HG02571 (cell line): ENCODE data around the gene DCTPP1.
"Not testable (repeated sequence)": the region's sequence is repeated elsewhere in the genome, so short reads cannot be mapped to it uniquely, and the experiment has no call there.

Experiments used
- ATAC-seq: cut with Tn5 transposase; IDR thresholded peaks from one replicate; pipeline ENCODE4 v1.9.1; 2021; ENCODE audit warnings: mild to moderate bottlenecking, moderate library complexity; ENCODE audit not compliant: unreplicated experiment

DCTPP1 gene

DNA sequence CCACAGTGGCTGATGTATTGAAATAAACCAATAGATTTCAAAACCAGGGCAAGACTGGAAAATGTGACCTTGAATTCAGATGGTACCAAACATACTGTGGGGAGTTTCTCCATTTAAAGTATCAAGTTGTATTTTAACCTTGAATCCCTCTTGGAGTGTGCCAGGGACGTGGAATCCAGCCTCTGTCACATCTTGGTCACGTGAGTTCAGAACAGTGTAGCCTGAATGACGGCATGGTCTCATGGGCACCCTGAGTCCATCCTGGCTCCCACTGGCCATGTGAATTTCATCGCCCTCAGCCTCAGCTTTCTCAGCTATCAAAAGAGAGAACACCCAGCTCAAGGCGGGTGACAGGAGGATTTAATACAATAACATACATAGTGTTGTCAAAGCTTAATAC lies 15.7 kb downstream of the DCTPP1 start:
- no peak for ATAC-seq

DNA sequence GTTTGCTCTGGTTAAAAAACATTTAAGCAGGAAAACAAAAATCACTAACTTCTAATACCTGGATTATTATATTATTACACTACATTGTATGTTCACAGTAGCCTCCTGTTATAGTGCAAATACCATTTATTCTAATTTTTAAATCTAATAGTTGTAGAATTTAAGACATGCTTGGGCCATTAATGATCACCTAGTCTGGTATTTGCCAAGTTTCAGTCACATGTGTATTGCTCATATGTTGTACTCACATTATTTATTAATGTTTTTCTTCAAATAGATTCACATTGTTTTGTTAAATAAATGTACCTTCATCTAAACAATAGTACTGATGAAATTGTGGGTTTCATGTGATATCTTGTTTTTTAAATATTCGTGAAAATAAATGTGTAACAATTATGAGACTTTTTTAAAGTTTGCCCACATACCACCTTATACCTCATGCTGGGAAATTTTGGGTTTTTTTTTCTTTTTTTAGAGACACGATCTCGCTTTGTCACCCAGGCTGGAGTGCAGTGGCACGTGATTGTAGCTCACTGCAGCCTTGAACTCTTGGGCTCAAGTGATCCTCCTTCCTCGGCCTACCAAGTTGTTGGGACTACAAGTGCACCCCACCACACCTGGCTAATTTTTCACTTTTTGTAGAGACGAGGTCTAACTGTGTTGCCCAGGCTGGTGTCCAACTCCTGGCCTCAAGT lies 16.6 kb downstream of the DCTPP1 start:
- ATAC-seq: no peak

DNA sequence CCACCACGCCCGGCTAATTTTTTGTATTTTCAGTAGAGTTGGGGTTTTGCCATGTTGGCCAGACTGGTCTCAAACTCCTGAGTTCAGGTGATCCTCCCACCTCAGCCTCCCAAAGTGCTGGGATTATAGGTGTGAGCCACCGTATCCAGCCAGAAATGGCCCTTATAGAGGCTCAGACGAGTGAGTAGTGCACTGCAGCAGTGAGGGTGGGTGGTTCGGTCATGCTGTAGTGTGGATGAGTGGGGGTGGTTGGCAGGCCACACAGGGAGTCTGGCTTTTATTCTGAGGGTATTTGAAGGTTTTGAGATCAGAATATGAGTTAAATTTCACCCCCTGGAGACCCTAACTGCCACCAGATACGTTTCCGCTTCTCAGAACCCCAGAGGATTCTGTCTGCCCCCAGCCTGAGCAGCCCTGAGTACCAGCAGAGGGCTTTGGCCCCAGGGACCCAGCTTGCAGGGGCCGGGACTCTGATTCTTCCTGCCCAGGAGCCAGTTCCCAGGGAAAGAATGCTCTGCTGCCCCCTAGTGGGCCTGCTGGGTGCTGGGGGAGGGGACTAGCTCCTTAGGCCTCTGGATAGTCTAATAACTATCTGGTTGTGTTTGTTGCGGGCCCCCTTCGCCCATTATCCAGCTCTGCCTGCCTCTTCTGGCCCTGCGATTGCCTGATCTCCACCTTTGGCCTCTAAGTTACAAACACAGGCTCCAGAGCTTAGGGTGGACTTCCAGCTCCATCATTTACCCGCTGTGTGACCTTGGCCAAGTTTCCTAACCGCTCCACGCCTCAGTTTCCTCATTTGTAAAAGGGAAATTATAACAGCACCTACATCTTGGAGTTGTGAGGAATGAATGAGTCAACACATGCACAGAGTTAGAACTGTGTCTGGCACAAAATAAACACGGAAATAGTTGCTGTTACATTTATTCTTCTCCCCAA lies 20.4 kb downstream of the DCTPP1 start:
- ATAC-seq: peak; percentile 37

DNA sequence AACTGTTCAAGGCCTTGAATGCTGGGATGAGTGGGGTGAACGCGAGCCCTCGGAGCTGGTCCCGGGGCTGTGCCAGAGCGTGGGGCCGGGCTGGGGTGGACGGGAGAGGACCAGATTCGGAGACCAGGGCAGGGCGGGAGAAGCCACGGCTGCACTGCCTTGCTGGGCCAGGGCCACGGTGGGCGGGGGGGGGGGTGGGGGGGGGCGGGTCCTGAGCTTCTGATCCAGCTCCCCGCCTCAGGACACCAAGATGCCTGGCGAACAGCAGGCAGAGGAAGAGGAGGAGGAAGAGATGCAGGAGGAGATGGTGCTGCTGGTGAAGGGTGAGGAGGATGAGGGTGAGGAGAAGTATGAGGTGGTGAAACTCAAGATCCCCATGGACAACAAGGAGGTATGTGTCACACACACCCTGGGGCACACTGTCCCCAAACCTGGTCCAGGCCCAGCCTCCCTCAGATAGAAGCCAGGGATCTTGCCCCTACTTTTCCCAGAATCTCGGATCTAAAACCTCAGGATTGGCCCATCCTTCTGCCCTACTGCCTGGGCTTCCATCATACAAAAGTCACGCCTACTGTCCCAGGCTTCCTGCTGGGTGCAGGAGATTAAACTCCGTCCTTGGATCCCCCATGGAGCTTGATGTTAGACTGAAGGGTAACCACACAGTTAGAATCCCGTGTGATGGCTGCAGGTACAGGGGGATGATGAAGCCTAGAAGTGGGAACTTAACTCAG lies 21.9 kb downstream of the DCTPP1 start:
- no peak for ATAC-seq

DNA sequence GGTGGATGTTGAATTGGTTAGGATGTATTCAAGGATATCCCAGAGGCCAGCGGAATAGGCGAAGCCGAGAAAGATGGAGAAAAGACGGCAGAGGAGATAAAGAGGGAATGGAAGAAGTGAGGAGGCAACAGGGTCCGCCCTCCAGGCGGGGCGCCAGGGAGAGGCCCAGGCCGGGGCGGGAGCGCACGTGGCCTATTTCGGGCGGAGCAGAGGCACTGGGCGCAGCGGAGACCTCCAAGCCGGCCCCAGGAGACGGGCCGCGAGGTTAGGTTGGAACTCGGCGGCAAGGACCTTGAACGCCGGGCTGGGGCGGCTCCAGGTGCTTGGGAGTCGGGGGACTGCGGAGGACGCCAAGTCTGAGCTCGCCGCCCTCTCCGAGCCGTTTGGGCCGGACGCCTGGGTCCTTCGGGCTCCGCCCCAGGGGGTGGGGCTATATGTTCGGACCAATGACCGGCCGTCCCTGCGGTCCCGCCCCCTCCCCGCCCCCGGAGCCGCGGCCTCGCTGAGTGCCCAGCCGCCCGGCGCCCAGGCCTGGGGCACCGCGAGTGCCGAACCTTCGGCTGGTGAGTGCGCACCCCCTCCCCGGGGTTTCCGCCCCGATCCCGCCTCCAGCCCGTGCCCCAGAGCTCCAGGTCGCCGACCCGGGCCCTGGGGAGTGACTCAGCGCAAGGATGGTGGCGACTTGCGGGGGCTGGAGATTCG lies 22.6 kb downstream of the DCTPP1 start, which contains the start of gene ZNF771:
Gene ZNF771, plus strand, starts transcription at position 505 of the 702 bp plus-strand sequence. CDS start 448 bp downstream, outside the sequence.
- peak; percentile 80 for ATAC-seq

DNA sequence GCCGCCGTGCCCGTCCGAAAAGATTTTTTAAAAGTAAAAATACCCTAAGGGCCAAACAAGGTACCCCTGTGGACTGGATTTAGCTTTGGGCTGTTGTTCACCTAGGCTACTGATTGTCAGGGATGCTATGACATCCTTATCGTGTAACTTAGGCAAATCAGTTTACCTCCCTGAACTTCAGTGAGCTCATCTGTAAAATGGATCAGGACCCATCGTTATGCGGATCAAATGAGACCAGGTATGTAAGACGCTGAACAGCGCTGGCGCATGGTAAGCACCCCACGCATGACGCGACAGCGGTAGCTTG lies 23.1 kb downstream of the DCTPP1 start:
- no peak for ATAC-seq

DNA sequence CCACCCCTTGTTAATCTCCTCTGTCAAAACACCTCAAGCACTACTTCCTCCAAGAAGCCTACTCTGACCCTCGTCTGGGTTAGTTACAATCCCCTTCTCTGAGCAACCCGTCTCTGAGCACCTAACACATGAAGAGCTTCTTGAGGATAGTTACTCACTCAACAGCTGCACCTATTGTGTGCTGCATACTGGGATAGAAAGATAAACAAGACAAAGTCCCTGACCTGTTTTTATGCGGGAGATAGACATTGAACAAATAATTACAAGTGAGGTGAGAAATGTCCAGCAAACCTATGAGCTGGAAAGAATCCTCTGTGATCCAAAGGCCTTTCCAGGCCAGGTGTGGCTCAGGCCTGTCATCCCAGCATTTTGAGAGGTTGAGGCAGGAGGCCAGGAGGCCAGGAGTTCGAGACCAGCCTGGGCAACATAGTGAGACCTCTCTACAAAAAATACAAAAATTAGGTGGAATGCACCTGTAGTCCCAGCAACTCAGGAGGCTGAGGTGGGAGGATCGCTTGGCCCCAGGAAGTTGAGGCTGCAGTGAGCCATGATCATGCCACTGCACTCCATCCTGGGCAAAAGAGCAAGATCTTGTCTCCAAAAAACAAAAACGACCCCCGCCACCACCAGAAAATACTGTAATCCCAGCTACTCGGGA lies 27.9 kb downstream of the DCTPP1 start:
- ATAC-seq: no peak

DNA sequence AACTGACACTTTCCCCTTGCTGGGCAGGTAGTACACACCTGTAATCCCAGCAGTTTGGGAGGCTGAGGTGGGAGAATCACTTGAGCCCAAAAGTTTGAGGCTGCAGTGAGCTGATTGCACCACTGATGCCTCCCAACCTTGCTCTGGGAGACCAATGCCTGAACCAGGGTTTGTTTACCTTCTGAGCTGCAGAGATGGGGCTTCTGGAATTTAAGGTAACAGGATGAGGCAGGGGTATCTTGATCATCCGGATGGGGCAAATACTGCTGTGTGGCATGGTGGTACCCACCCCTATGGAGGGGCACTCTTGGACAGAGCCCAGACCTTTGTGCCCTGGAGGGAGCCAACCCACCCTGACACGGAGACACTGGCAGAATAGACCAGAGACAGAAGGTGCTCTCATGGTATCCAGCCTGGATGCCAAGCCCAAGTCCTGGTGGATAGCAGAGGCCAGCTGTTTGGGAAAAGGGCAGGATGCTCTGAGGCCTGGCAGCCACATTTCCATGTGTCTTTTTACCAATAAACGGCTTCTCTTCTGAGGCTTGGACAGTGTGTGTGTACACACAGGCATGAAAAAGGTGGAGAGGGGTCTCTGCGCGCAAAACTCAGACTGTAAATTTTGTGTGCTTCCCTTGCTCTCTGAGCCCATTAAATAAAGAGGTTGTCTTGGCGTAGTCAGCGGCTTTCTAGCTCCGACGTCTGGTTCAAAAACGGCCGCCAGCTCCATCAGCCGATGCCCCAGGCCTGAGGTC lies 30.2 kb downstream of the DCTPP1 start:
- no peak for ATAC-seq

DNA sequence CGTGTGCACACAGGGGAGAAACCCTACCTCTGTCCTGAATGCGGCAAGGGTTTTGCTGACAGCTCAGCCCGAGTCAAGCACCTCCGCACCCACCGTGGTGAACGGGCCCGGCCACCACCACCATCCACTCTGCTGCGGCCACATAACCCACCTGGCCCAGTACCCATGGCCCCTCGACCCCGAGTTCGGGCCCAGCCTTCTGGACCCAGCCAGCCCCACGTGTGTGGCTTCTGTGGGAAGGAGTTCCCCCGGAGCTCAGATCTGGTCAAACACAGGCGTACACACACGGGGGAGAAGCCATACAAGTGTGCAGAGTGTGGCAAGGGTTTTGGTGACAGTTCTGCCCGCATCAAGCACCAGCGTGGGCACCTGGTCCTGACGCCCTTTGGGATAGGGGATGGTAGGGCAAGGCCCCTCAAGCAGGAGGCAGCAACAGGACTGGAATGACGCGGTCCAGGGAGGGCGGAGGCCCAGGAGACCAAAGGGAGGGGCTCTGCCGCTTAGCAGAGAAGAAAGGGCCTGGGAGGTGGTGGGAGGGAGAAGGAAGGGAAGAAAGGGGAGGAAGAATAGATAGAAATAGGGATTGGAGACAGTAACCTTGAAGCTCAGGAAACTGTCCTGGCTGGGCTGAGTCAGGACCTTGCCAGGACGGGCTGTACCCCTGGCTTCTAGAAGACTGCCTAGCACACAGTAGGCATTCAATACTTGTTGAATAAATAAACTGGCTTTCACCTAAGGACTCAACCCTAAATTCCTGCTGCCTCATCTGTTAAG lies 31.0 kb downstream of the DCTPP1 start:
- no peak for ATAC-seq

DNA sequence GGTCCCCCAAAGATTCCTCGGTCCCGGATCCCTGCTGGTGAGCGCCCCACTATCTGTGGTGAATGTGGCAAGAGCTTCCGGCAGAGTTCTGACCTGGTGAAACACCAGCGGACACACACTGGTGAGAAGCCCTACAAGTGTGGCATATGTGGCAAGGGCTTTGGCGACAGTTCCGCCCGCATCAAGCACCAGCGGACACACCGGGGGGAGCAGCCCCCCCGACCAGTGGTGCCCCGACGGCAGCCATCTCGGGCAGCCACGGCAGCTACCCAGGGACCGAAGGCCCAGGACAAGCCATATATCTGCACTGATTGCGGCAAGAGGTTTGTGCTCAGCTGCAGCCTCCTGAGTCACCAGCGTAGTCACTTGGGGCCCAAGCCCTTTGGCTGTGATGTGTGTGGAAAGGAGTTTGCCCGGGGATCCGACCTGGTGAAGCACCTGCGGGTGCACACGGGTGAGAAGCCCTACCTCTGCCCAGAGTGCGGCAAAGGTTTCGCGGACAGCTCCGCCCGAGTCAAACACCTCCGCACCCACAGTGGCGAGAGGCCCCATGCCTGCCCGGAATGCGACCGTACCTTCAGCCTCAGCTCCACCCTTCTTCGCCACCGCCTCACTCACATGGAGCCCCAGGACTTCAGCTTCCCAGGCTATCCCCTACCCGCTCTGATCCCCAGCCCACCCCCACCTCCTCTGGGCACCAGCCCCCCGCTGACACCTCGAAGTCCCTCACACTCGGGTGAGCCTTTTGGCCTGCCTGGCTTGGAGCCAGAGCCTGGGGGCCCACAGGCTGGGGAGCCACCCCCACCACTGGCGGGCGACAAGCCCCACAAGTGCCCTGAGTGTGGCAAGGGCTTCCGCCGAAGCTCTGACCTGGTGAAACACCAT lies 31.8 kb downstream of the DCTPP1 start:
- no peak for ATAC-seq

DNA sequence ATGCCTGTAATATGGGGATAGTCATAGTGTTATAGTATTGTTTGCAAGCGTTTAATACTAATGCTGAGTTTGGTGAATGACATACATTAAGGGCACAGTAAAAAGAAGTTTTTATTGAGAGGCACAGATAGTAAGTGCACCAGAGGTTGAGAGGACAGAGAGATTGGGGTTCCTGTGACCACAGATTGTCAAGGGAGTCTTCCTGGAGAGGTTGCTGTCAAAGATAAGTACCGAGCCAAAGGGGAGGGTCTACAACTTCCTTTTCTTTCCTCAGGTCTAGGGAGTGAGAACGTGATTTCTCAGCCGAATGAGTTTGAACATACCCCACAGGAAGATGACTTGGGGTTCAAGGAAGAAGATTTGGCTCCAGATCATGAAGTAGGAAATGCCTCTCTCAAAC lies 32.8 kb downstream of the DCTPP1 start:
- no peak for ATAC-seq

DNA sequence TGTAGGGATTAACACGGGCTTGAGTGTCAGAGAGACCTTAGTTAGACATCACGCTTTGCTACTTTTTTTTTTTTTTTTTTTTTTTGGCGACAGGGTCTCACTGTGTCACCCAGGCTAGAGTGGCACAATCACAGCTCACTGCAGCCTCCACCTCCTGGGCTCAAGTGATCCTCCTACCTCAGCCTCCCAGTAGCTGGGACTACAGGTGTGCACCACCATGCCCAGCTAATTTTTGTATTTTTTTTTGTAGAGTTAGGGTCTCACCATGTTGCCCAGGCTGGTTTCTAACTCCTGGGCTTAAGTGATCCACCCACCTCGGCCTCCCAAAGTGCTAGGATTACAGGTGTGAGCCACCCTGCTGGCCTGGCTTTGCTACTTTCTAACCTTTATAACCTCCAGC lies 33.2 kb downstream of the DCTPP1 start:
- not testable (repeated sequence) for ATAC-seq

DNA sequence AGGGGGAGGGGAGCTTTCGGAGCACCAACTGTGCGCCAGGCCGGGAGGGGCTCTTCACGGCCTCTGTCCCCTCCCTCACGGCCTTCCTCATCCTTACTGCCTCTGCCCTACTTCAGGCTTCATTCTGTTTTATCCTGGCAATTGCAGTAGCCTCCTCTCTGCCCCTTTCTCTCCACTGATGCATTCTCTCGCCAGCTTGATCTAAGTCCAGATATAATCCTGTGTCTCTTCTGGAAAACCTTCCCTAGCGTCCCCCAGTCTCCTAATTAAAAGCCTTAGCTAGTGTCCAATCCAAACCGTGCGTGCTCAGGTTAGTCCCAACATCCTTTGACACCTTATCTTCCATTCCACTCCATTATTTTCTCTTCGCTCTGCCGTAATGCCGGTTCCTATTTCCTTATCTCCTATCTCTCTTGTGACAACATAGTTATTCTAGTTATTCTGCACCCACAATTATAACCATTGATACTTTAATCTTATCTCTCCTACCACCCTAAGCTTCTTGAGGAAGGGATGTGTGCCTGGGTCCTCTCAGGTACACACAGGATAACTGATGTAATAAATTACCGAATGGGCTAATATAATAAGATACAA lies 33.7 kb downstream of the DCTPP1 start:
- no peak for ATAC-seq

DNA sequence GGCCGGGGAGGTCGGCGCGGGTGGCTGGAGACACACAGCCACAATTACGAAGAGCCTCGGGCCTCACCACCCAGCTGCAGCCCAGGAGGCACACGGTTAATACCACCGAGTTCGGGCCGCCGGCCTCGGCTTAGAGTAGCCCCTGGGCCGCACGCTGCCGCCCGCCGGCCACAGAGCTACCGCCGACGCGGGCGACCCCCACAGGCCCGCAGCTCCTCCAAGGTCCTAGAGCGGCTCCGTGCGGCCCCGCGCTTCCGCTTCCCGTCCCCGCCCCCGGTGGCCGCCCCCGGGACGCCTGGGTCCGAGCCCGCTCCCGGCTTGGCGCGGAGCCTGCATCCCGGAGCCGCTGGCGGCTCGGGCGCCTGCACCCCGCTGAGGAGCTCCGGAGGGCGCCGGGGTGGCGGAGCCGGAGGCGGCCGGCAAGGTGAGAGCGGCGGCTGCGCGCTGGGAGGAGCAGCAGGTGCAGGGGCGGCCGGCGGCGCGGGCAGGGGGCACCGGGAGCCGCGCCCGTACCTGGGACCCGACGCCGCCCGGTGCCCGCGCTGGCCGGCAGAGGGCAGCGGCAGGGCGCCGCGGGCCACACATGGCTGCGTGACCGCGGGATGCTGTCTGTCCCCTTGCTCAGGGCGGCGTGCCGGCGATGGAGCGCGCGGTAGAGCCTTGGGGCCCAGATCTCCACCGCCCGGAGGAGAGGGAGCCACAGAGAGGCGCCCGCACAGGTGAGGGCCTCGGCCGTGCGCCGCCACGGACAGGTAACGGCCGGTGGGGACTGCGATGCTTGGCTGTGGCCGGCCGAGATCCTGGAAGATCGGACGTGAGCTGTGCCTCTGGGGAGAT lies 34.5 kb downstream of the DCTPP1 start, which contains the start of gene ZNF48:
Gene ZNF48, plus strand, starts transcription at position 266 of the 837 bp plus-strand sequence. Its CDS starts 375 bp downstream, at position 641.
- ATAC-seq: peak; percentile 53

DNA sequence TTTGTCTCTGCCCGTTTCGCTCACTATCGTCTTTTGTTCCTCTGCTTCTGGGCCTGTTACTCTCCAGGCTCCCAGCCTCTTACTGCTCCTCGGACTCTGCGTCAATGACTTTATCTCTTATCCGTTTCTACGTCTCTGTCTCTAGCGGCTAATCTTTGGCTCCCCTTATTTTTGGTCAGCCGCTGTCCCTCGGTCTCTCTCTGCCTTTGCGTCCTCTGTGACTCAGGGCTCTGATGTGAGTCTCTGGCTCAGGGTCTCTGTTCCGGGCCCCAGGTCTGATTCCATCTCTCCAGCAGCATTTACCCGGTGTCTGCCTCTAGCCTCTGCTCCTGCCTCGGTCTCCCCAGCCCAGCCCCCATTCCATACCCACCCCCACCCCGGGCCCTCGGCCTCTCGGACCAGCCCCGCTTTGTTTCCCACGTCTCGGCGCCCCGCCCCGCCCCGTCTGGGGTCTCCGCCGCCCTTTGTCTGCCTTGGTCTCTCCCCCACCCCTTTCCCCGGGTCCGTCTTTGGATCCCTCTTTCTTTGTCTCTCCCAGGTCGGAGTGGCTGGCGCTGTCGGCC lies 35.2 kb downstream of the DCTPP1 start:
- ATAC-seq: no peak

DNA sequence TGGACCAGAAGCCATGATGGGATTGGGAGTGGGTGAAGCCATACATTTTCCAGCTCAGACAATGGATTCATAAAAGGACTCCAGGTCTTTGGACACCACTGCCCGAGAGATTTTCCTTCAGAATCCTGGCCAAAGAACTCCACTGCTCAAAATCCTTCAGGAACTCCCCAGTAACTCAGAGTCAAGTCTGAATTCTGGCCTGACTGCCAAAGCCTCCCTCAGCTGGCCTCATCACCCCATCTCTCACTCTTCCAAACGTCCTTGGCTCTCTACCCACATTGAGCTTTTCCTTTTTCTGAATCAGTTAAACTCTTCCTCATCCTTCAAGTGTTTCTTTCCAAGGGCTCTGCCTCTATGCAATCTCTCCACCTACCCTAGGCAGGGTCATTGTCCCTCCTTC lies 46.3 kb downstream of the DCTPP1 start:
- no peak for ATAC-seq
